EH (cell line): ENCODE data around the gene GRID1.
A peak's percentile ranks its signal among the peaks of the same experiment; 100 is the strongest.

Source experiments
- DNase-seq: peaks from one replicate; pipeline ENCODE4 v3.0.0-alpha.2; 2015; ENCODE audit warnings: low read depth

GRID1 gene

DNA sequence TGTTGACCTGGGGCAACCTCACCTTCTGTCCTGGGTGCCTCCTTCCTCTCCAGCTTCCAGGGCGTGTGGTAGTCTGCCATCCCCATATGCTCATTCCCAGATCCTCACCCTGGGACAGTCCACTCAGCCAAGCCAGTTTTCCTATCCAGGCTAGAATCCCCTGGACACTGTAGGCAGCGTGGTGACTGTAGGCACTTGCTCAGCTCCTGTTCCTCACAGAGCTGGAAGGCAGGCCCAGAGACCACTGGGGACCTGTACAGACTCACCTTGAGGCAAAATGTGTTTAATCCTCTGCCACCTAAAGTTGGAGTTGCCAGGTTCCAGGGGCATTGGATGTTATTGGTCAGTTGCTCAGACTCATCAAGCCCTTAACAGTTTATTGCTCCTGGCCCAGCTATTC is 2.4 kb upstream of the GRID1 start:
- no peak for DNase-seq

DNA sequence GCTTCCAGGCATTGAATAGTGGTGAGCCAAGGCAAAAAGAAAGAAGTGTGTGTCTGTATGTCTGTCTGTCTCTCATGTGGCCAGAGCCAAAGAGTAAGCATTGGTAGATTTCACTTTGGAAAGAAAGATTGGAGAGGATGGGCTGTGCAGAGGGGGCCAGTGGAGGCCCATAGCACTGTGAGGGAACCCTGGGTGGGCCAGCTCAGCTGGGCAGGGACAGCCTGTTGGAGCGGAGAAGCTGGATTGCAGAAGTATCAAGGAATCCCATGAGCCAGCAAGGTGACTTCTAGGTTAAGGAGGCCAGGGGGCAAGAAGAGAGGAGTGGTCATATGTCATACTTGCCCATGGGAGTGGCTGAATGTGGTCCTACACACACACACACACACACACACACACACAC is 1.5 kb upstream of the GRID1 start:
- no peak for DNase-seq

GRCh38 chr10:86367152-86367951 is 757 bp upstream of the GRID1 start:
- DNase-seq, result peak; percentile 15

DNA sequence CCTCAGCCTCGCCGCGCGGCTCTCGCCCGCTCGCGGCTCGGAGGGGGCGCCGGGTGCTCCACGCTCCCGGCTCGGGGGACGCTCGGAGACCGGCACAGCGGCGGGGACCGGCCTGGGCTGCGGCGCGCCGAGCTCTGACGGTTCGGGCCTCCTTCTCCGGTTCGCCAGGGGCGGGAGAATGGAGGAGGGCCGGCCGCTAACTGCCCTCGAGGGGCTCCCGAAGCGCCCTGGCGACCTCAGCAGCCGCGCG is 232 bp upstream of the GRID1 start:
- no peak for DNase-seq

DNA sequence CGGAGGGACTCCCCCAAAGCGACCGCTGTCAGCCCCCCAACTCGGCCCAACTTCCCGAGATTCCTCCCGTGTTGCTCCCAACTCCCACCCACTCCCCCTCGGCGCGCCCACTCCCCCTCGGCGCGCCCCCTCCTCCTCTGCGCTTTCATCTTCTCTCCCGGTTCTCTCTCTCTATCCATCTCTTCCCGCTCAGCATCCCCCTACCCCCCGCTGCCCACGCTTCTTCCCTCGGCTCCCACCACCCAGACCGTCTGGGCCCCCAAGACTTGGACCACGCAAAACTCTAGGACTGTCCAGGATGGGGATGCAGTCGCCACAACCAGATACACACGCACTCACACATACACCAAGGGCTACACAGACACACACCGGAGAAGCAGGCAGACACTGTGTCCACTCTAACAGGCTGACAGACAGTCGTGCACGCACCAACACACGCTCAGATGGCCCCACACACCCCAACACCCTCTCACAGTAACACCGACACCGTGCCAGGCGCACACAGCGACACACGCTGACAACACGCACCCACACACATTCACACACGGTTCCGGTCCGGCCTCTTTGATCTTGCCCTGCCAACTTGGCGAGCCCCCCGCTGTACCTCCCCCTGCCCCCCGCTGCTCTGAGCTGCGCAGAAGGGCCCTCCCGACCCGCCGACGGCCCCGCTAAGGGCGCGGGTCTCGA is 1.1 kb downstream of the GRID1 start:
- no peak for DNase-seq

GRCh38 chr10:86364491-86365345 is 1.9 kb downstream of the GRID1 start:
- no peak for DNase-seq

DNA sequence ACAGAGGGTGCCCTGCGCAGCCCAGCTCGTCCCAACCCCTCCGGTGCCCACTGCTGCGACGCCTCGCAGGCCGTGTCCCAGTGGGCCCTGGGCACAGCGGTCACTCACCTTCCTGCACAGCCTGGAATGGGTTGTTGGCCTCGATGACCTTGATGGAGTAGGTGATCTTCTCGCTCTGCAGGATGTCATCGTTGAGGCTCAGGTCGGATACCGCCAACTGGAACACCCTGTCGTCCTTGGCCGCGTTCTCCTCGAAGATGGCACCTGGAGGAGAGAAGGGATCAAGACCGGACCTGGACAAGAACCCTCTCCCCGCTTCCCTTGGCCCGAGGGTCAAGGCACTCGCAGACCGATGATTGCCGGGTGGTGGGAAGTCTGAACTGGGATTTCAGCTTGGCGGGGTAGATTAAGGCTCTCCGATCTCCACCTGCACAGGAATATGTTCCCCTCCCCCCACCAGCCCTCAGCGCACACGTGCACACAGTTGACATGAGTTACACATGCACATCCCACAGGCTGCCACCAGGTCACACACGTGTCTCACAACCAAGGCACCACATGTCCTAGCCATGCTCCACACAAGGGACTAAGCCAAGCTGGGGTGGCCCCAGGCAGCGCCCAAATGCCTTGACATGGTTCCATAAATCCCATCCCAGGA is 2.6 kb downstream of the GRID1 start:
- DNase-seq, result no peak

GRCh38 chr10:86363184-86363832 is 3.3 kb downstream of the GRID1 start:
- DNase-seq, result no peak

GRCh38 chr10:86362586-86363183 is 3.9 kb downstream of the GRID1 start:
- no peak for DNase-seq

DNA sequence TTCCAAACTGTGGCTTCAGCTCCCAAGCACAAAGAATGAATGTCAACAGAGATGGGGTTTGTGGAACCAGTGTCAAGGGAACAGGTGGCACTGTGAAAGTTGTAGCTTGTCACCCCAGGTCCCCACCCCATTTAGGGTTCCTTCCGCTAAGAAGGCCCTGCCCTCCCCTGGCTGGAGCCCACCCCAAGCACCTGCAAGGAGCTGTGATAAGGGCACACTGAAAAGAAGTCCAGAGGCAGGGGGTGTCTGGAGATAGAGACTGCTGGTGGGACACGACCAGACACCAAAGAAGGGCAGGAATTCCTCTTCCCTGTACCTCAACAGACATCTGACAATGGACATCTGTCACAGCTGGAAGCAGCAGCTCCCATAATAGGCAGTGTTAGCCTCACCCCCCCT is 4.5 kb downstream of the GRID1 start:
- no peak for DNase-seq

GRCh38 chr10:86361156-86362128 is 5.2 kb downstream of the GRID1 start:
- DNase-seq, result no peak

- DNase-seq, result no peak
Measured at GRCh38 chr10:86360657-86361056, 5.9 kb downstream of the GRID1 start.

- no peak for DNase-seq
Measured at GRCh38 chr10:86359954-86360353, 6.6 kb downstream of the GRID1 start.

DNA sequence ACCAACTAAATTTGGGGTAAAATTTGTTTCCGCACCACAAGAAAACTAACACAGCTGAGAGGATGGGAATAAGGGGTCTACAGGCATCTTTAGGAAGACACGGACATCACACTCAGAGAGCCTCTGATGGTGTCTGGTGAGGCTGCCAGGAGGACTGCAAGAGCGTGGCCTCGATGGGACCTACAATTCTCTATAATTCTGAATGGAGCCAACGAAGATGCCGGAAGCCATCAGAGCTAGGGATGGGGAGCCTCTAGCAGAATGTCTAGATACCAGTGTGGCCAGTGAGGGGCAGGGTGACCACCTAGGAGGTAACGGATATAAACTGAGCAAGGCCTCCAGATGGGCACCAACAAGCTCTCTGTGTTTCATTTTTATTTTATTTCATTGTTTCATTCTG is 7.5 kb downstream of the GRID1 start:
- DNase-seq, result no peak

GRCh38 chr10:86357676-86358075 is 8.9 kb downstream of the GRID1 start:
- DNase-seq, result no peak

- no peak for DNase-seq
Measured at GRCh38 chr10:86357041-86357440, 9.6 kb downstream of the GRID1 start.

GRCh38 chr10:86356296-86356695 is 10.3 kb downstream of the GRID1 start:
- no peak for DNase-seq

- DNase-seq, result no peak
Measured at GRCh38 chr10:86355571-86356038, 11.0 kb downstream of the GRID1 start.

- DNase-seq, result no peak
Measured at GRCh38 chr10:86354761-86355540, 11.6 kb downstream of the GRID1 start.
